Measurements from ENCODE around the gene CHST15.

Gene CHST15

DNA sequence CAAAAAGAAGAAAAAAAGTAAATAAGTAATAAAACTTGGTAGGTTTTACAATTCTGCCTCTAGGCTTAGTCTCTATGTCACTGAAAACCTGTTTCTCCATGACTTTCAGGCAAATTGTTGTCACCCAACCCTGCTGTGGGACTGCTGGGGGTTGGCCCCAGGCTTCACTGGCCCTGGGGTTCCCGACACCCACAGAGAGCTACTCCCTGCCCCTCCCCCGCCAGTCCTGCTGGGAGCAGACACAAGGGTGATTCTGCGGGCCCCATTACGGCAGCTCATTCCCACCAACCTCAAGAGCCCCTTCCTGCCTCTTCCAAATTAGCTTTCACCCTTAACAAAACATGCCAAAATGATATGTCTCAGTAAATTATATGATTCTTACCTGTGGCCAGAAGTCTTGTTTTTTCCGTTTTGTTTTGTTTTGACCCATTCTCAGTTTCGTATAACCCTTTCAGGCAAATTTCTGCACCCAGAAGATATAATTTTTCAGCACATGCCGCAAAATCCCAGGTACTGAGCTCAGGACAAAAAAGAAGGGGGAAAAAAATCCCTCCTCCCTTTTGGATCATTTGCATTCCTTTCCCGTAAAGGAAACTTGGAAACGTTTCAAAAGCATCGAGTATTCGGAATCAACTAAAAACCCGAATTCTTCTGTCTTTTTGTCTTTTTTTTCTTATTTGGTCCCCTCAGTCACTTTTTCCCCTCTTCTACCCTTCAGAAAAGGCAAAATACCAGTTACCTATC is 27.8 kb downstream of the CHST15 start:
- no peaks in the 10 kb centered on the region for H3K36me3 ChIP-seq (ENCODE audit: insufficient read depth, low read length)
- TF ChIP-seq, protein P1, sequence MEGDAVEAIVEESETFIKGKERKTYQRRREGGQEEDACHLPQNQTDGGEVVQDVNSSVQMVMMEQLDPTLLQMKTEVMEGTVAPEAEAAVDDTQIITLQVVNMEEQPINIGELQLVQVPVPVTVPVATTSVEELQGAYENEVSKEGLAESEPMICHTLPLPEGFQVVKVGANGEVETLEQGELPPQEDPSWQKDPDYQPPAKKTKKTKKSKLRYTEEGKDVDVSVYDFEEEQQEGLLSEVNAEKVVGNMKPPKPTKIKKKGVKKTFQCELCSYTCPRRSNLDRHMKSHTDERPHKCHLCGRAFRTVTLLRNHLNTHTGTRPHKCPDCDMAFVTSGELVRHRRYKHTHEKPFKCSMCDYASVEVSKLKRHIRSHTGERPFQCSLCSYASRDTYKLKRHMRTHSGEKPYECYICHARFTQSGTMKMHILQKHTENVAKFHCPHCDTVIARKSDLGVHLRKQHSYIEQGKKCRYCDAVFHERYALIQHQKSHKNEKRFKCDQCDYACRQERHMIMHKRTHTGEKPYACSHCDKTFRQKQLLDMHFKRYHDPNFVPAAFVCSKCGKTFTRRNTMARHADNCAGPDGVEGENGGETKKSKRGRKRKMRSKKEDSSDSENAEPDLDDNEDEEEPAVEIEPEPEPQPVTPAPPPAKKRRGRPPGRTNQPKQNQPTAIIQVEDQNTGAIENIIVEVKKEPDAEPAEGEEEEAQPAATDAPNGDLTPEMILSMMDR (IDR thresholded peaks at IDR 0.05; ENCODE audit: borderline replicate concordance, extremely low read depth, low read length, poor library complexity, severe bottlenecking), result no peak
- TF ChIP-seq EZH2 (IDR thresholded peaks at IDR 0.05; ENCODE audit: borderline replicate concordance, low read depth, low read length, severe bottlenecking), result no peak
- peaks cover 35% of the 10 kb centered on the region for H3K4me1 ChIP-seq (ENCODE audit: insufficient read depth, low read length)
- H3K79me2 ChIP-seq (ENCODE audit: insufficient read depth, low read length), result no peaks in the 10 kb centered on the region
- H3K27me3 ChIP-seq (ENCODE audit: insufficient read depth, low read length, poor library complexity), result no peaks in the 10 kb centered on the region
- H3K27ac ChIP-seq (ENCODE audit: low read length), result peak overlapping the region; percentile 60; the same call in 1 of the 2 replicates
- no peaks in the 10 kb centered on the region for H3K9me3 ChIP-seq (ENCODE audit: insufficient read depth, low read length, severe bottlenecking)
- H3K4me2 ChIP-seq (ENCODE audit: insufficient read depth, low read length), result no peak overlapping the region; the same call in 1 of the 2 replicates
- DNase-seq (no peak), ATAC-seq (ENCODE audit: insufficient read depth, low read depth) (no peak)
- H3K4me3 ChIP-seq (ENCODE audit: low read depth in 1 of 2, low read length in 2 of 2), result no peak overlapping the region
- no peak overlapping the region for H2AFZ ChIP-seq (ENCODE audit: low read depth, low read length)
- no peak overlapping the region for H3K9ac ChIP-seq (ENCODE audit: low read depth, low read length)
- H4K20me1 ChIP-seq (ENCODE audit: insufficient read depth, low read length), result no peaks in the 10 kb centered on the region

DNA sequence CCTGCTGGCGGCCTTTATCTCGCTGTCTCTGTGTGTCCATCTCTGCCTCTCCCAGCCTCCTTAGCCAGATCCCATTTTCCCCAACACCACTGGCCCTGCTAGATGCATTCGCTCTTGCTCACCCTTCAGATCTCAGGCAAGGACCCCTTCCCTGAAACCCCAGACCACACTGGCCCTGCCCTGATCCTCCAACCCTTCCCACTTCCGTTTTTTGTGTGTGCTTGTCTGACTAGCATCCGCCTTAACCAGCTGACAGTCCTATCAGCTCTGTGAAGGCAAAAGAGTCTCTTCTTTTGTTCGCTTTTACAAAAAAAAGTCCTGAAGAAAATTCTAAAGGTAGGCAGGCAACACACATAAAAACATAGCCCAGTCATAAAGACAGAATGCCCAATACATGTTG is 28.7 kb downstream of the CHST15 start:
- Histone ChIP-seq H3K79me2 (ENCODE audit: insufficient read depth, low read length) (no peaks in the 10 kb centered on the region), H2AFZ (ENCODE audit: low read depth, low read length) (no peak overlapping the region), H3K9ac (ENCODE audit: low read depth, low read length) (no peak overlapping the region), H3K4me1 (ENCODE audit: insufficient read depth, low read length) (peaks cover 34% of the 10 kb centered on the region), H3K27me3 (ENCODE audit: insufficient read depth, low read length, poor library complexity) (no peaks in the 10 kb centered on the region), H3K27ac (ENCODE audit: low read length) (peak overlapping the region; percentile 60), H3K4me2 (ENCODE audit: insufficient read depth, low read length) (no peak overlapping the region; the same call in 1 of the 2 replicates), H3K9me3 (ENCODE audit: insufficient read depth, low read length, severe bottlenecking) (no peaks in the 10 kb centered on the region), H3K4me3 (ENCODE audit: low read depth in 1 of 2, low read length in 2 of 2) (no peak overlapping the region), H3K36me3 (ENCODE audit: insufficient read depth, low read length) (no peaks in the 10 kb centered on the region), H4K20me1 (ENCODE audit: insufficient read depth, low read length) (no peaks in the 10 kb centered on the region)
- ATAC-seq (ENCODE audit: insufficient read depth, low read depth), result peak; percentile 79
- TF ChIP-seq, protein P1 (IDR thresholded peaks at IDR 0.05; ENCODE audit: borderline replicate concordance, extremely low read depth, low read length, poor library complexity, severe bottlenecking), result no peak
- no peak for TF ChIP-seq EZH2 (IDR thresholded peaks at IDR 0.05; ENCODE audit: borderline replicate concordance, low read depth, low read length, severe bottlenecking)
- DNase-seq, result peak; percentile 68

DNA sequence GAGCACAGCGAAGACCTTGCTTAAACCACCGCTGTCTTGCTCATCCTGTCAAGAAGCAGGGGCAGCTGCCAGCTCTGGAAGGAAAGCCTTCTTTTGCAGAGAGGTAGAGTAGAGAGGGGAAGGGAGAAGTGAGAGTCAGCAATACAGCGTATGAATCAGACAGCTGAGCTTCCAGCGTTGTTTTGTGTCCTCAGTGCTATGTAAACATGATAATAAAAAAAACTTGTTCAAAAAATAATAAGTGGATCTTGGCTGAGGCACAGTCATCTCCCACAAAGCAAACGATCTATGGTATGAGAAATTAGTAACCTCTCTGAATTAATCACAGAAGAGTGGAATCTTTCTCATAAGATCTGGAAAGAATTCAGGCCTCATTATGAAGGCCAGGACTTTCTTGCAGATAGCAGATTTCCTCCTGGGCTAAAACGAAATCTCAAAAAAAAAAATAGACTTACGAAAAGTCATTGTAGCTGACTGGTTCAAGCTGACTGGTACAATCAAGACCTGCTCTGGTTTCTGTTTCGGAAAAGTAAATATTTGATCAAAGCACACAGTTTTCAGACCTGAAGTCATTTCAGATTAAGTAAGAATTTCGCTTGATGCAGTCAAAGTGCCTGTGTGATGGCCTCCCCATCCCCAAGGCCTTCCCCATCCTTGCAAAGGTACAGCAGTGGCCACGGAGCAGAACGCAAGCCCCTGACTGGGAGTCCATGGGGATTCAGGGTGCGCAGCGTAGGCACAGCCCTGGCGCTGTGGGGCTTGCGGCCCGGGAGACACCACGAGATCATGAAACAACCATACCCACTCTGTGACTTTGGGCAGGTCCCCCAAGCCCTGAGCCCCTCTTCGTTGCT is 29.4 kb downstream of the CHST15 start:
- Histone ChIP-seq H3K79me2 (ENCODE audit: insufficient read depth, low read length) (no peaks in the 10 kb centered on the region), H3K4me1 (ENCODE audit: insufficient read depth, low read length) (peaks cover 34% of the 10 kb centered on the region), H3K27me3 (ENCODE audit: insufficient read depth, low read length, poor library complexity) (no peaks in the 10 kb centered on the region), H3K4me3 (ENCODE audit: low read depth in 1 of 2, low read length in 2 of 2) (no peak overlapping the region), H3K9ac (ENCODE audit: low read depth, low read length) (no peak overlapping the region), H3K27ac (ENCODE audit: low read length) (peak overlapping the region; percentile 60), H3K4me2 (ENCODE audit: insufficient read depth, low read length) (no peak overlapping the region), H2AFZ (ENCODE audit: low read depth, low read length) (no peak overlapping the region), H3K36me3 (ENCODE audit: insufficient read depth, low read length) (no peaks in the 10 kb centered on the region), H4K20me1 (ENCODE audit: insufficient read depth, low read length) (no peaks in the 10 kb centered on the region), H3K9me3 (ENCODE audit: insufficient read depth, low read length, severe bottlenecking) (no peaks in the 10 kb centered on the region)
- DNase-seq (peak; percentile 64), ATAC-seq (ENCODE audit: insufficient read depth, low read depth) (peak; percentile 78)
- TF ChIP-seq EZH2 (IDR thresholded peaks at IDR 0.05; ENCODE audit: borderline replicate concordance, low read depth, low read length, severe bottlenecking), result no peak
- TF ChIP-seq, protein P1 (IDR thresholded peaks at IDR 0.05; ENCODE audit: borderline replicate concordance, extremely low read depth, low read length, poor library complexity, severe bottlenecking), result no peak
